ACC112 (cell line): ENCODE results near the gene ZP1.

Experiments used
- H2AFZ ChIP-seq: fragments of 200-600 bp; sonication (generic); one replicate; pipeline ENCODE4 v1.6.0; 2017; ENCODE audit warnings: antibody characterized with exemption, low read length; ENCODE audit not compliant: unreplicated experiment
- H3K27ac ChIP-seq: fragments of 200-600 bp; sonication (generic); 2 replicates; pipeline ENCODE4 v1.5.1; 2014; ENCODE audit warnings: low read depth, mild to moderate bottlenecking, antibody characterized with exemption, low read length, moderate library complexity
- H3K27me3 ChIP-seq: fragments of 200-600 bp; sonication (generic); 2 replicates; pipeline ENCODE4 v1.6.1; 2014; ENCODE audit warnings: mild to moderate bottlenecking, antibody characterized with exemption, low read length, moderate library complexity, mixed read lengths; ENCODE audit not compliant: insufficient read depth
- H3K36me3 ChIP-seq: fragments of 200-600 bp; sonication (generic); 2 replicates; pipeline ENCODE4 v1.6.1; 2016; ENCODE audit warnings: mild to moderate bottlenecking, antibody characterized with exemption, low read length, moderate library complexity, mixed read lengths; ENCODE audit not compliant: insufficient read depth
- H3K4me1 ChIP-seq: fragments of 200-600 bp; sonication (generic); one replicate; pipeline ENCODE4 v1.6.1; 2016; ENCODE audit warnings: low read length, mixed read lengths; ENCODE audit not compliant: insufficient read depth, unreplicated experiment, control insufficient read depth
- H3K4me3 ChIP-seq: fragments of 200-600 bp; sonication (generic); 2 replicates; pipeline ENCODE4 v1.5.1; 2014; ENCODE audit warnings: mild to moderate bottlenecking, low read depth, low read length
- H3K79me2 ChIP-seq: fragments of 200-600 bp; sonication (generic); one replicate; pipeline ENCODE4 v1.6.0; 2016; ENCODE audit warnings: low read length; ENCODE audit not compliant: control insufficient read depth, unreplicated experiment, insufficient read depth

Gene ZP1

DNA sequence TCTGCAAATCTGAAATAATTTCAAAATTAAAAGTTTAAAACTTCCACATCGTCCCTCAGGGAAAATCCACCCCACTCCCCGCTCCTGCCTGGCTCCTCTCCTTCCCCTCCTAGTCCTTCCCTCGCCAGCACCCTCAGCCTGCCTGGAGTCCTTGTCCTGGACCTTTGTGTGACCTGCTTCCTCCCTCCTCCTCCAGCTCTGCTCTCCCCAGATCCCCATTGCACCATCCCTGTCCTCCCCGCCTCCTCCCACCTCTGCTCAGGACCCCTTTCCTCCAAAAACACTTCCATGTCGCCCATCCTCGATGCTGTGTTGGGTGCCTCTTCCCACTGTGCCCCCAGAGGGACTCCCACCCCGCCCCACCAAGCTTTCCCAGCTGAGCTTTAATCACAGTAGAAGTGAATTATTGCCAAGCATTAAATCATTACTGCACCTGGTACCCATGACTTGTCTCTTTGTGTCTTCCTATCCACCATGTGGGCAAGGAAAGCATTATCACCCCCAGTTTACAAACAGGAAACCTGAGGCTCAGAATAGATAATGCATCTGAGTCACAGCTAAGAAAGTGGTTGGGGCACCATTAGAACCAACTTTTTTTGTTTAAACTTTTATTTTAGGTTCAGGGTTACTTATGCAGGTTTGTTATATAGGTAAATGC, 2.4 kb upstream of the ZP1 start:
- no peaks in the 10 kb centered on the region for H3K79me2 ChIP-seq
- H3K36me3 ChIP-seq, result no peaks in the 10 kb centered on the region
- H2AFZ ChIP-seq, result no peak overlapping the region
- H3K27ac ChIP-seq, result no peak overlapping the region
- H3K4me3 ChIP-seq, result no peak overlapping the region
- no peaks in the 10 kb centered on the region for H3K4me1 ChIP-seq
- H3K27me3 ChIP-seq, result no peaks in the 10 kb centered on the region

DNA sequence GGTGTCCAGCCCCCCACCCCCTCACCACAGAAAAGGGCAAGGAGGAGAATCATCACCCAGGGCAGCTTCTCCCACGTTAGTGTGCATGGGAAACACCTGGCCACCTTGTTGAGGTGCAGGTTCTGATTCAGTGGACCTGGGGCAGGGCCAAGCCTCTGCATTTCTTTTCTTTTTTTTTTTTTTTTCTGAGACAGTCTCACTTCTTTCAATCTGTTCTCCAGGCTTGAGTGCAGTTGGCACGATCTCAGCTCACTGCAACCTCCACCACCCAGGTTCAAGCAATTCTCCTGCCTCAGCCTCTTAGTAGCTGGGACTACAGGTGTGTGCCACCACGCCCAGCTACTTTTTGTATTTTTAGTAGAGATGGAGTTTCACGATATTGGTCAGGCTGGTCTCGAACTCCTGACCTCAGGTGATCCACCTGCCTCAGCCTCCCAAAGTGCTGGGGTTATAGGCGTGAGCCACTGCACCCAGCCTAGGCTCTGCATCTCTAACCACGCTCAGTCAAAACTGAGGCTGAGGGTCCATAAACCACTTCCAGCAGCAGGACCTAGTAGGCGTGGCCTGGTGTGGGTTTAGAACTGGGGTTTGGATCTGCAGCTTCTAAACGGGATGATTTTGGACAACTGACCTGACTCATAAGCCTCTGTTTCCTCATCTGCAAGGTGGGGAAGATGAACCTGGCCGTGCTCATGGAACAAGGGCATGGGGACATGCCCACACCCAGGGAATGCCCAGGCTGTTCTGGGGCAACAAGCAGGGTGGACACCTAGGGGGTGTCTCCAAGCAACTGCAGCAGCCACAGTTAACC, 734 bp downstream of the ZP1 start:
- H2AFZ ChIP-seq, result no peak overlapping the region
- no peaks in the 10 kb centered on the region for H3K79me2 ChIP-seq
- H3K27ac ChIP-seq, result no peak overlapping the region
- no peaks in the 10 kb centered on the region for H3K36me3 ChIP-seq
- H3K27me3 ChIP-seq, result no peaks in the 10 kb centered on the region
- H3K4me1 ChIP-seq, result peaks cover 18% of the 10 kb centered on the region
- H3K4me3 ChIP-seq, result no peak overlapping the region

DNA sequence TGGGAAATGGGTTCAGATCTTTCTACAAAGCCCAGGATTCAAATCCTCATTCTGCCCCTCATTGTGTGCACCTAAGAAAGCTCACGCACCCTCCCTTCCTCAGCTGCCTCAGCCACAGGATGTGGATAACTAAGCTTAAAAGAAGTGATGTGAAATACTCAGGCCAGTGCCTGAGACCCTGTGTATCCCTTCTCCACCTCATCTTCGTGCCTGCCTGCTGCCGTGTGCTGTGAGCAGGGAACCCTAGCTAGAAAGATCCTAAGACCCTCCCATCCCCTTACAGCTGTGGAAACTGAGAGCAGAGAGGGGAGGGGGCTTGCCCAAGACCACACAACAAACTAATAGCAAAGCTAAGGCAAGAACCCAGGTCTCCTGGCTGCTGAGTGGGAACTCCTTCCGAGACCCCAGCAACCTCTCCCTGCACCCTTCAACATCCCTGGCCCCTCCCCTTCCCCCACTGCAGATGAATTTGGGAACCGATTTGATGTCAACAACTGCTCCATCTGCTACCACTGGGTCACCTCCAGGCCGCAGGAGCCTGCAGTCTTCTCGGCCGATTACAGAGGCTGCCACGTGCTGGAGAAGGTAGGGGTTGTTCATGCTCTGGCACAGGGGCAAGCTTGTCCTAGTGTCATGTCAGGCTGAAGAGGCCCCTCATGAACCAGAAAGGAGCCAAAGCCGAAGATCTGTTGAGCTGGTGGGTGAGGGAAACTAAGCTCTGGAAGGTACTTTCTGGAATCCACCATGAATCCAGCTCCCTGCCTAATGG, 1.5 kb downstream of the ZP1 start:
- no peak overlapping the region for H2AFZ ChIP-seq
- no peak overlapping the region for H3K4me3 ChIP-seq
- peaks cover 24% of the 10 kb centered on the region for H3K4me1 ChIP-seq
- H3K36me3 ChIP-seq, result no peaks in the 10 kb centered on the region
- no peak overlapping the region for H3K27ac ChIP-seq
- no peaks in the 10 kb centered on the region for H3K27me3 ChIP-seq
- H3K79me2 ChIP-seq, result no peaks in the 10 kb centered on the region

DNA sequence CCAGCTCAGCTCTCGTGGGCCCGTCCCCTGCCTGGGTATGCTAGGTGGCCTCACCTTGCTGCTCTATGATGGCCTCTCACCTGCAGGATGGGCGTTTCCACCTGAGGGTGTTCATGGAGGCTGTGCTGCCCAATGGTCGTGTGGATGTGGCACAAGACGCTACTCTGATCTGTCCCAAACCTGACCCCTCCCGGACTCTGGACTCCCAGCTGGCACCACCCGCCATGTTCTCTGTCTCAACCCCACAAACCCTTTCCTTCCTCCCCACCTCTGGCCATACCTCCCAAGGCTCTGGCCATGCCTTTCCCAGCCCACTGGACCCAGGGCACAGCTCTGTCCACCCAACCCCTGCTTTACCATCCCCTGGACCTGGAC, 2.1 kb downstream of the ZP1 start:
- H3K4me3 ChIP-seq, result no peak overlapping the region
- H3K27ac ChIP-seq, result no peak overlapping the region
- no peaks in the 10 kb centered on the region for H3K79me2 ChIP-seq
- no peaks in the 10 kb centered on the region for H3K36me3 ChIP-seq
- H2AFZ ChIP-seq, result no peak overlapping the region
- peaks cover 24% of the 10 kb centered on the region for H3K4me1 ChIP-seq
- H3K27me3 ChIP-seq, result no peaks in the 10 kb centered on the region

DNA sequence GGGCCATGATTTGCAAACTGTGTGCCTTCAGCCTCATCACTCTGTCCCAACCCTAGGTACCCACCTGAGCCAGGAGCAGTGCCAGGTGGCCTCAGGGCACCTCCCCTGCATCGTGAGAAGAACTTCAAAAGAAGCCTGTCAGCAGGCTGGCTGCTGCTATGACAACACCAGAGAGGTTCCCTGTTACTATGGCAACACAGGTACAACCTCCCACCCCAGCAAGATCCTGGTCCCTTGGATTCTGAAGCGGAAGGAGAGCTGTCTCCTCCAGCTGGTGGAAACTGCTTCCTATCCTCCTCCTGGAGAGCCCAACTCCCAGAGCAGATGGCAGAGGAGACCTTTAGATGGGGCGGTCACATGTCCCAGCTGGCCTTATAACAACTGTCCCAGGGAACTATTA, 2.9 kb downstream of the ZP1 start:
- Histone ChIP-seq H2AFZ (no peak overlapping the region), H3K4me3 (no peak overlapping the region), H3K4me1 (peaks cover 24% of the 10 kb centered on the region), H3K27me3 (no peaks in the 10 kb centered on the region), H3K79me2 (no peaks in the 10 kb centered on the region), H3K36me3 (no peaks in the 10 kb centered on the region), H3K27ac (no peak overlapping the region)

DNA sequence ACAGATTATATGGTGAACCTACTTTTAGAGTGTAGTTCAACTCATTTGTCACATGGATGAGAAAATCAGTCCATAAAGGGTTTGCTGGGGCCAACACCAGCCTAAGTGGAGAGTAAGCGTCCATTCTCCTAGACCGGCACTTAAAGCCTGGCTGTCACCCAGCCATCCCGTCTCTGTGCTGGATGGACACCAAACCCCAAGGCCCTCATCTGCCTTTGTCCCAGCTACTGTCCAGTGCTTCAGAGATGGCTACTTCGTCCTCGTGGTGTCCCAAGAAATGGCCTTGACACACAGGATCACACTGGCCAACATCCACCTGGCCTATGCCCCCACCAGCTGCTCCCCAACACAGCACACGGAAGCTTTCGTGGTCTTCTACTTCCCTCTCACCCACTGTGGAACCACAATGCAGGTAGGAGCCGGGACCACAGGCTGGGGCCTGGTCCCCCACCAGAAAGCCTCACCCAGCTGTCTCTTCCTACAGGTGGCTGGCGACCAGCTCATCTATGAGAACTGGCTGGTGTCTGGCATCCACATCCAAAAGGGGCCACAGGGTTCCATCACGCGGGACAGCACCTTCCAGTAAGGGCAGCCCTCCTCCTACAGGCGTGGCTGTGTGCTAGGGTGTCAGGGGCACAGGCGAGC, 3.5 kb downstream of the ZP1 start:
- Histone ChIP-seq H3K27me3 (no peaks in the 10 kb centered on the region), H3K27ac (no peak overlapping the region), H3K79me2 (no peaks in the 10 kb centered on the region), H3K4me1 (peaks cover 24% of the 10 kb centered on the region), H3K36me3 (no peaks in the 10 kb centered on the region), H3K4me3 (no peak overlapping the region), H2AFZ (no peak overlapping the region)

DNA sequence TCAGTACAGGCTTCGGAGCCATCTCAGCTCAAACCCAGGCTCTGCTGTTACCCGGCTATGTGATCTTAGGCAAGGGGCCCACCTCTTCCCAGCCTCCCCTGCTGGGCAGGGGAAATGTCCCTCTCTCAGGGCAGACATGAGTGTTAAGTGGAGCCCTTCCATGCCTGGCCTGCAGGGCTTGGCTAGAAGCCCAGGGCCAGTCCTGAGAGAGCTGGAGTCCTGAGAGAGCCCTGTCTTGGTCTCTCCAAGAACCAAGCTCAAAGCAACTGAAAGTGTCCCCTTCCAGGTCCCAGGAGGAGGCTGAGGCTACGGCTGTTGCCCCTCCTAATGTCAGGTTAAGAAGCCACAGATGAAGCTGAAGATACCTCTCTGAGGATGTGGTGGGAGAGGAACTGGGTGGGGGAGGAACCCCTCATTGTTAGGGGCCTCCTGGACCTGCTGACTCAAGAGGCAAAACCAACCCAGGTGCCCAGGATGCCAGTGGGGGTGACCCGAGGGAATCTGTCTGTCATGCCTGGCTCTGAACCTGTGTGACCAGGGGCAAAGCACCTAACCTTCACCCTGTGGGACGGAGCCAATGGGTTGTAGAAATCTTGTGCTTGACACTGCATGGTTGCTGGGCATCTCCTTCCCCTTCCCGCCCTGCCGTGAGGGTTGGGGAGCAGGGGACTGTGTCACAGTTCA, 4.2 kb downstream of the ZP1 start:
- Histone ChIP-seq H3K4me1 (peaks cover 24% of the 10 kb centered on the region), H3K4me3 (no peak overlapping the region)

DNA sequence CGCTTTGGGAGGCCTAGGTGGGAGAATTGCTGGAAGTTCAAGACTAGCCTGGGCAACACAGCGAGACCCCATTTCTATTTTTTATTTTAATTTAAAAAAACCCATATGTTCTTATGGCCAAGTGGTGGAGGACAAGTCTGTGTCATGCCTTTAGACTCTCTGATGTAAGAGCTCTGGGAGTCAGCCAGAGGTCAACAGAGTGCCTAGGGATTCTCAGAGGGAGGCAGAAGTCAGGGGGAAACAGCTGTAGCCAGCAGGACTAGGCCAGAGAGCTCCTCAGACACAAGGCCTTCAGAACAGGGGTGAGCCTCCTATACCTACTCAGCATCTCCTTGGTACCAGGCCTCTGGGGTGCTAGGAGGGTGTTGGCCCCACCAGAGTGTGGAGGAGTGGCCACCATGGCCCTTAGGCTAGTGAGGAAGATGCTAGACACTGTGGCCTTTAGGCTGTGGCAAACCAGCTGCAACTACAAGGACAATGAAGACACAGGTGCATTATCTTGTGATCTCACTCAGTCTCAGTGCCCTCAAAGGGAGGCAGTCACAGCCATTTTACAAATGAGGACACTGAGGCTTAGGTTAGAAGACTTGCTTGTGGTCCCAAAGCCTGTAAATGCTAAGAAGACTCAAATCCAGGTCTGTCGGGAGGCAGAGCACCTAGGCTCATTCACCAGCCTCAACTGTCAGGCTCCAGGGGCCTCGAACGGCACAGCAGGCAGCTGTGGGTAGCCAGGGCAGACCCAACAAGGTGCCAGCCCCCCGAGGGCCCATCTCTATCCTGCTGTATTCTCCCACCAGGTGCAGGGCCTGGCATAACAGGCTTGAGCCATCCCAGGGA, 5.0 kb downstream of the ZP1 start:
- H3K27ac ChIP-seq, result peak overlapping the region; percentile 42; the same call in 1 of the 2 replicates
- no peaks in the 10 kb centered on the region for H3K79me2 ChIP-seq
- H2AFZ ChIP-seq, result no peak overlapping the region
- H3K36me3 ChIP-seq, result no peaks in the 10 kb centered on the region
- H3K4me3 ChIP-seq, result no peak overlapping the region
- H3K27me3 ChIP-seq, result no peaks in the 10 kb centered on the region
- peaks cover 24% of the 10 kb centered on the region for H3K4me1 ChIP-seq

More for the DNA sequence above, 4.2 kb downstream of the ZP1 start:
- Histone ChIP-seq H3K79me2 (no peaks in the 10 kb centered on the region), H3K36me3 (no peaks in the 10 kb centered on the region), H3K27me3 (no peaks in the 10 kb centered on the region), H3K27ac (no peak overlapping the region), H2AFZ (no peak overlapping the region)

DNA sequence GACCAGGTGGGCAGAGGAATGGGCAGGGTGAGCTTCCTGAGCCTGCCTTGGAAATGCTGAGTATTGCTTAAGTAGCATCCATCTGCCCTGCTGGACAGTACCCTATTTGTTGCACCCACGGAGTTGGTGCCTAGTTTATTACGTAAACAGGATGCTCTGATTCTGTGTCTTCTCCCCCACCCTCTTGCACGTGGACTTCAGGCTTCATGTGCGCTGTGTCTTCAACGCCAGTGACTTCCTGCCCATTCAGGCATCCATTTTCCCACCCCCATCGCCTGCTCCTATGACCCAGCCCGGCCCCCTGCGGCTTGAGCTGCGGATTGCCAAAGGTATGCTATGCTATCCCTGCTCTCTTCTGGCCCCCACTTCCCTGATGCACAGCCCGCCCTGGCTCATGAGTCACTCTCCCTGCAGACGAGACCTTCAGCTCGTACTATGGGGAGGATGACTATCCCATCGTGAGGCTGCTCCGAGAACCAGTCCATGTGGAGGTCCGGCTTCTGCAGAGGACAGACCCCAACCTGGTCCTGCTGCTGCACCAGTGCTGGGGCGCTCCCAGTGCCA, 5.7 kb downstream of the ZP1 start:
- peak overlapping the region; percentile 42; the same call in 1 of the 2 replicates for H3K27ac ChIP-seq
- H3K79me2 ChIP-seq, result no peaks in the 10 kb centered on the region
- H2AFZ ChIP-seq, result no peak overlapping the region
- peaks cover 24% of the 10 kb centered on the region for H3K4me1 ChIP-seq
- H3K36me3 ChIP-seq, result no peaks in the 10 kb centered on the region
- peak overlapping the region; percentile 39; the same call in 1 of the 2 replicates for H3K4me3 ChIP-seq
- no peaks in the 10 kb centered on the region for H3K27me3 ChIP-seq
